Heart right ventricle (tissue), 16 donors: ENCODE results near the gene IRF2BP2. TPM values are rescaled to one million over a fixed set of nuclear protein-coding genes. Genes with fewer than 3 reads are reported as not detected.
A peak's percentile ranks its signal among the peaks of the same experiment; 100 is the strongest.

ENCODE experiments used
- ATAC-seq, 8 donors: fragments of 200-7000 bp; cut with Tn5 transposase; one replicate each; pipeline ENCODE4 v1.9.1; 2020; ENCODE audit warnings: mild to moderate bottlenecking in 8 of 8, moderate library complexity in 8 of 8, moderate number of reproducible peaks in 1 of 8
- DNase-seq, 2 donors: peaks; one replicate each; pipeline ENCODE4 v3.0.0-alpha.2; 2020
- H3K27ac ChIP-seq, 10 donors: fragments of 200-600 bp; sonication (generic) in 2 of 10; one replicate each; pipeline versions ENCODE4 v1.5.0 to v1.8.0; 2020 to 2022; ENCODE audit warnings: mild to moderate bottlenecking in 3 of 10
- H3K27me3 ChIP-seq, 7 donors: fragments of 200-600 bp; one replicate each; pipeline ENCODE4 v1.8.0; 2021 to 2022; ENCODE audit warnings: mild to moderate bottlenecking in 2 of 7
- H3K36me3 ChIP-seq, 9 donors: fragments of 200-600 bp; sonication (generic) in 1 of 9; one replicate each; pipeline versions ENCODE4 v1.5.0 to v1.8.0; 2020 to 2022; ENCODE audit warnings: mild to moderate bottlenecking in 2 of 9
- H3K4me1 ChIP-seq, 9 donors: fragments of 200-600 bp; sonication (generic) in 1 of 9; one replicate each; pipeline versions ENCODE4 v1.5.0 to v1.8.0; 2020 to 2022; ENCODE audit warnings: mild to moderate bottlenecking in 4 of 9
- H3K4me3 ChIP-seq, 10 donors: fragments of 200-600 bp; sonication (generic) in 2 of 10; one replicate each; pipeline versions ENCODE4 v1.5.0 to v1.8.0; 2020 to 2022; ENCODE audit warnings: mild to moderate bottlenecking in 7 of 10, moderate library complexity in 2 of 10
- H3K9me3 ChIP-seq, 11 donors: fragments of 200-600 bp in 10 of 11; sonication (generic) in 2 of 11; one replicate each; pipeline versions ENCODE4 v1.5.0 to v1.8.0; 2013 to 2022; ENCODE audit warnings: mild to moderate bottlenecking in 2 of 11, control low read depth in 1 of 11, moderate library complexity in 1 of 11
- WGBS, 2 donors: extraction: QIAGEN DNeasy Blood & Tissue Kit; methylation state at CpG; one replicate each; pipeline ENCODE4 v1.1.7; 2013; ENCODE audit warnings: inconsistent platforms in 1 of 2; 5-methylcytosine and 5-hydroxymethylcytosine counted together
- intact Hi-C, 10 donors: fragments of 100-400 bp; cut with DNase I; formaldehyde crosslinking; loops; one replicate each; pipeline versions ENCODE4 v1.11.1 to v1.14.2; 2022
- polyA plus RNA-seq, 2 donors: library from polyadenylated mRNA; stranded (reverse); fragments of 200-250 nt; gene quantifications; one replicate each; pipeline ENCODE4 v1.2.3, GENCODE V29; 2013
- total RNA-seq, 10 donors: library from RNA; stranded (reverse); fragmentation: NEBNext Ultra II Directional in 3 of 10; extraction: Animal tissue kit (Norgen Biotek cat#: 25700) in 3 of 10; gene quantifications; one replicate each; pipeline versions ENCODE4 v1.2.1 to v1.2.4, GENCODE V29; 2021 to 2023
- TF ChIP-seq, protein P1 (sequence below), 9 donors: fragments of 200-600 bp; sonication (generic) in 2 of 9; IDR thresholded peaks; one replicate each; pipeline versions ENCODE4 v1.5.0 to v1.8.0; 2021 to 2022; ENCODE audit warnings: antibody characterized with exemption in 9 of 9, mild to moderate bottlenecking in 5 of 9, moderate library complexity in 1 of 9
- donor health status: Arrhythmogenic right ventricular cardiomyopathy.
- donor health status: ischemic (EF 13 %, LVEDD 7.1; RV severe dilation, severe dysfunction).
- donor health status: healthy with polysubstance abuse.
- donor health status: DM: no; HTN: yes; CAD: no.
- donor health status: DM: no; HTN: no; CAD: no.
- donor health status: ischemic (EF 25% LVEDD 6.9; RV normal size, moderate dysfunction).
- donor health status: ischemic (EF 25% LVEDD 5.7; RV mildly dilated, moderate dysfunction).
- donor health status: healthy.
- donor health status: DM: yes; HTN: yes; CAD: no.
- donor health status: Ischemic cardiomyopathy.
- donor health status: ischemic (EF 35%, LVEDD 5.7; RV mildly dilated, moderate dysfunction).
- donor health status: nonischemic (EF 11% LVEDD 7.7; RV severe dilation, severe dysfunction).
- donor health status: DM: yes; HTN: yes; CAD: no.
- donor health status: PGD.
- donor health status: ischemic (EF 29% LVEDD 5.4; RV normal size, mild dysfunction).
- donor health status: nonischemic (EF 23%, LVEDD 6.1; RV moderate dilation, normal function).

Gene IRF2BP2
- total and polyA plus RNA-seq, 12 donors, result 50.6 to 181 (median 101) TPM

DNA sequence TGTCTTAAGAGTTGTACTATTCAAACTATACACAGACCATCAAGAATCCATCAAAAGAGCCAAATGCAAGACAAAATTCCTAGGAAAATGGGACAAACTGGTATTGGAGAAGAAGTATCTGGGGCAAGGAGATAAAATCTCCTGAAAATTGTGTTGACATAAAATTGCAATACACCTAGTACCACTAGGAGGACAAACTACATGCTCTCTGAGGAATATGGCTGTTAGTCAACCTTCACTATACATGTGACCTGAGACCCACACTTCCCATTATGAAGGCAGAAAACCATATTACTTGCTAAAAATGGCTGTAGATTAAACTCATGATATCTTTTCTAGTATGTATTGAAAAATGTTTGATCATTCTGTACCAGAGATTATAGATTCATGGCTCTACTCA is 30.0 kb downstream of the IRF2BP2 start:
- no peaks in the 10 kb centered on the region for H3K27me3 ChIP-seq
- no peaks in the 10 kb centered on the region for H3K36me3 ChIP-seq
- peaks cover 0 to 35% (median 27%) of the 10 kb centered on the region in 9 donors for H3K4me1 ChIP-seq
- DNase-seq, result no peak
- H3K9me3 ChIP-seq, result no peaks in the 10 kb centered on the region
- no peak for ATAC-seq
- no peak overlapping the region for H3K4me3 ChIP-seq
- H3K27ac ChIP-seq, result no peak overlapping the region
- TF ChIP-seq, protein P1, sequence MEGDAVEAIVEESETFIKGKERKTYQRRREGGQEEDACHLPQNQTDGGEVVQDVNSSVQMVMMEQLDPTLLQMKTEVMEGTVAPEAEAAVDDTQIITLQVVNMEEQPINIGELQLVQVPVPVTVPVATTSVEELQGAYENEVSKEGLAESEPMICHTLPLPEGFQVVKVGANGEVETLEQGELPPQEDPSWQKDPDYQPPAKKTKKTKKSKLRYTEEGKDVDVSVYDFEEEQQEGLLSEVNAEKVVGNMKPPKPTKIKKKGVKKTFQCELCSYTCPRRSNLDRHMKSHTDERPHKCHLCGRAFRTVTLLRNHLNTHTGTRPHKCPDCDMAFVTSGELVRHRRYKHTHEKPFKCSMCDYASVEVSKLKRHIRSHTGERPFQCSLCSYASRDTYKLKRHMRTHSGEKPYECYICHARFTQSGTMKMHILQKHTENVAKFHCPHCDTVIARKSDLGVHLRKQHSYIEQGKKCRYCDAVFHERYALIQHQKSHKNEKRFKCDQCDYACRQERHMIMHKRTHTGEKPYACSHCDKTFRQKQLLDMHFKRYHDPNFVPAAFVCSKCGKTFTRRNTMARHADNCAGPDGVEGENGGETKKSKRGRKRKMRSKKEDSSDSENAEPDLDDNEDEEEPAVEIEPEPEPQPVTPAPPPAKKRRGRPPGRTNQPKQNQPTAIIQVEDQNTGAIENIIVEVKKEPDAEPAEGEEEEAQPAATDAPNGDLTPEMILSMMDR (IDR thresholded peaks at IDR 0.05), result peak in 2 of 9 donors; percentile 18 to 26
- intact Hi-C loops, result loop anchor here in 3 of 10 donors (5.0 kb wide), 3 partner anchors 33 to 43 kb away; no protein-coding TSS in a partner anchor

DNA sequence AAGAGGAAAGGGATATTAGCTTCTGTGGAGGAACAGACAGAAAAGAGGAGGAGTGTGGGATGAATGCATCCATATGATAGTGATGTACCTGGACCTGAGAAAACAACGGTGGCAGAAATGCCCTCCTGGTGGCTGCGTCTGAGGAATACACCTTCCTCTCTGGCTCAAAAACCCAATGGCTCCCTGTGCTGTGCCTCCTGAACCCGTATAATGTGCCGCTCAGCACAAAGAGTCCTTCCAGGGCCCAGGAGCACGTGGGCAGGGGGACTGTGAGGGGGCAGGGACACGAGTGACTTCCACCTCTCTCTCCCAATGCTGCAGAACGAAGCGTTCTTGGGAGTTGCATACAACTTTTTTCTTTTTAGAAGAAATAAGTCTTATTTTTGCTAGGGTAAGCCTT is 31.2 kb downstream of the IRF2BP2 start:
- Histone ChIP-seq H3K4me1 (peaks cover 0 to 26% (median 19%) of the 10 kb centered on the region in 9 donors), H3K27ac (no peak overlapping the region), H3K27me3 (no peaks in the 10 kb centered on the region), H3K36me3 (no peaks in the 10 kb centered on the region), H3K4me3 (no peak overlapping the region), H3K9me3 (no peaks in the 10 kb centered on the region)
- ATAC-seq, result no peak
- TF ChIP-seq, protein P1 (IDR thresholded peaks at IDR 0.05), result no peak
- no peak for DNase-seq
- WGBS, 2 donors, result 89 to 90% methylated on average over 8 of the region's 8 CpGs
- intact Hi-C loops, result no loop called here

DNA sequence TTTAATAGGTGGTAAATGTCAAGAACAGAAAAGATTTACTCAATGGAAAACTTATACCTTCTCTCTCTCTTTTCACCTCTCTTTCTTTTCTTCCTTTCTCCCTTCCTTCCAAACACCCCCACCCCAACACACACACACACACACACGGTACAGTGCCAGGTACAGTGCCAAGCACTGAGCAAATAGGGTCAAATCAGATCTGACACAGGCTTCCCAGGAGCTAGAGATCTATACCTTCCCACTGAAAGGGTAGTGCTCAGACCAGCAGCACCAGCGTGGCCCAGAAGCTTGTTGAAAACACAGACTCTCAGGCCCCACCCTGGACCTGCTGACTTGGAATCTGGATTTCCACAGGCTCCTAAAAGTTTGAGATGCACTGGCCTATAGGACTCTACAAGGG is 31.9 kb downstream of the IRF2BP2 start:
- intact Hi-C loops, result no loop called here
- Histone ChIP-seq H3K27ac (no peak overlapping the region), H3K27me3 (no peaks in the 10 kb centered on the region), H3K36me3 (no peaks in the 10 kb centered on the region), H3K4me1 (peaks cover 0 to 25% (median 18%) of the 10 kb centered on the region in 9 donors), H3K9me3 (no peaks in the 10 kb centered on the region), H3K4me3 (no peak overlapping the region)
- 93 to 95% methylated on average over 2 of the region's 2 CpGs for WGBS, 2 donors
- ATAC-seq (no peak), DNase-seq (no peak)
- TF ChIP-seq, protein P1 (IDR thresholded peaks at IDR 0.05), result no peak

DNA sequence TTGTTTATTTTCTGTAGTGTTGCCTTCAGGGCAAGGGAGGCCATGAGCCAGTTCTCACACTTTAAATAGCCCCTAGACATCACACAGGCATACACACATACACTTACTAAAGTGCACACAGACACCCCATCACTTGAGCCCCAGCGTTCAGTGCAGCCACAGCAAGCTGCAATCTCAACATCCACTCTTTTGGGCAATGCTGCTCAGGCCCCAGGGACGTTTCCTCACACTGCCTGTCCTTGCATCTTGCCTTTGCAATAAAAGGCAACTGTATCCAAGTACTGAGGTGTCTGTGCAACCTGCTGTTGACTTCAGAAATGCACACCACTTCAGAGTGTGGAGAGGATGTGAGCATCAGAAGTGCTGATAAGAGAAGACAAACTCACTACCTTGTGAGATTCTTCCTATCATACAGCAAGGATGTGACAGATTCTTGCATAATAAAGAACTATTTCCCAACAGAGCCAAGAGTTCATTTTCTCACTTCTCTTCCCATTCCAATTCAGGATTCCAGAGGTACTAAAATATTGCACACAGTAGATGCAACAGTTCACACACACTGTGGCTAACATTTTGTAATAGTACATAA is 36.2 kb downstream of the IRF2BP2 start:
- no peak for DNase-seq
- H3K9me3 ChIP-seq, result no peaks in the 10 kb centered on the region
- no peaks in the 10 kb centered on the region for H3K36me3 ChIP-seq
- TF ChIP-seq, protein P1 (IDR thresholded peaks at IDR 0.05), result no peak
- H3K27me3 ChIP-seq, result no peaks in the 10 kb centered on the region
- H3K4me3 ChIP-seq, result no peak overlapping the region
- WGBS, 2 donors, result 26 to 41% methylated on average over 2 of the region's 2 CpGs
- ATAC-seq, result peak in 3 of 8 donors; percentile 26 to 58 (median 29)
- H3K27ac ChIP-seq, result peak overlapping the region in 3 of 10 donors; percentile 8 to 30 (median 17)
- intact Hi-C loops, result no loop called here
- H3K4me1 ChIP-seq, result peaks cover 0 to 38% (median 10%) of the 10 kb centered on the region in 9 donors
